Measurements from ENCODE around the gene P4HA2.
A peak's percentile ranks its signal among the peaks of the same experiment; 100 is the strongest.

The P4HA2 gene

DNA sequence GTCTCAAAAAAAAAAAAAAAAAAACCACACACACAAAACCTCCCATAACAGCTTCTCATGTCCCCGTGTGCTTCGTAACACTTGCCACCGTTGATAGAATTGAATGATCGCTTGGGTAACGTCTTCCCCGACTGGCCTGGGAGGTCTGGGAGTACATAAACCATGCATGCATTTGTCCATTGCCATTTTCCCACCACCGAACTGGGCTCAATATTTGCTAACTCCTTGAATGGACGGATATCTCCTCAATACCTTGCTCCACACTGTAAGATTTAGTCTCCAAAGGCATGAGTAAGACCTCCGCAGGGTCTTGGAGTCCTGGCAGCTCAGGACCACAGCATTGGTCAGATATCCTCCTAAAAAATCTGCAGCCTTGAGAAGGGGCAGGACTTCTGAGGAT is 3.2 kb upstream of the P4HA2 start:
- TF ChIP-seq ZFX (IDR thresholded peaks at IDR 0.05): no peak
- TF ChIP-seq, protein P1, sequence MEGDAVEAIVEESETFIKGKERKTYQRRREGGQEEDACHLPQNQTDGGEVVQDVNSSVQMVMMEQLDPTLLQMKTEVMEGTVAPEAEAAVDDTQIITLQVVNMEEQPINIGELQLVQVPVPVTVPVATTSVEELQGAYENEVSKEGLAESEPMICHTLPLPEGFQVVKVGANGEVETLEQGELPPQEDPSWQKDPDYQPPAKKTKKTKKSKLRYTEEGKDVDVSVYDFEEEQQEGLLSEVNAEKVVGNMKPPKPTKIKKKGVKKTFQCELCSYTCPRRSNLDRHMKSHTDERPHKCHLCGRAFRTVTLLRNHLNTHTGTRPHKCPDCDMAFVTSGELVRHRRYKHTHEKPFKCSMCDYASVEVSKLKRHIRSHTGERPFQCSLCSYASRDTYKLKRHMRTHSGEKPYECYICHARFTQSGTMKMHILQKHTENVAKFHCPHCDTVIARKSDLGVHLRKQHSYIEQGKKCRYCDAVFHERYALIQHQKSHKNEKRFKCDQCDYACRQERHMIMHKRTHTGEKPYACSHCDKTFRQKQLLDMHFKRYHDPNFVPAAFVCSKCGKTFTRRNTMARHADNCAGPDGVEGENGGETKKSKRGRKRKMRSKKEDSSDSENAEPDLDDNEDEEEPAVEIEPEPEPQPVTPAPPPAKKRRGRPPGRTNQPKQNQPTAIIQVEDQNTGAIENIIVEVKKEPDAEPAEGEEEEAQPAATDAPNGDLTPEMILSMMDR (conservative IDR thresholded peaks at IDR 0.05): no peak
- H3K27ac ChIP-seq: no peak overlapping the region

DNA sequence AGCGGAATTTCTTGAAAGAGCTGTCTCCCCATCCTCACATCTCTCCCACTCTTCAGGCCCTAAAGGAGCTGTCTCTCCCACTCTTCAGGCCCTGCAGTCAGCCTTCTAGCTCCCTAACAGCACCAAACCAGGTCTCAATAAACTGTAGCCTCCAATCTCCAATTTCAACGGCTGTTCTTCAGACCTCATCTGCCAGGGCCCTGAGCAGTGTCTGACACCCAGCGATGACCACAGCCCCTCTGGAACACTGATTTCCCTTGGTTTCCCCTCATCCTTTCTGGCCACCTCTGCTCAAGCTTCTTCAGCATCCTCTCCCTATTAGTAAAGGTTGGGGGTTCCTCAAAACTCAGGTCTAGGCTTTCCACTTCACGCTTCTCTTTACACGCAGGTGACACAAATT is 1.6 kb upstream of the P4HA2 start:
- TF ChIP-seq ZFX (IDR thresholded peaks at IDR 0.05): no peak
- TF ChIP-seq, protein P1 (conservative IDR thresholded peaks at IDR 0.05): no peak
- H3K27ac ChIP-seq: no peak overlapping the region

GRCh38 chr5:132228241-132229035 is 785 bp upstream of the P4HA2 start:
- peak overlapping the region; percentile 75 for H3K27ac ChIP-seq
- TF ChIP-seq, protein P1 (conservative IDR thresholded peaks at IDR 0.05): no peak
- no peak for TF ChIP-seq ZFX (IDR thresholded peaks at IDR 0.05)

GRCh38 chr5:132227235-132227484 is 493 bp downstream of the P4HA2 start:
- H3K27ac ChIP-seq: peak overlapping the region; percentile 75
- TF ChIP-seq, protein P1 (conservative IDR thresholded peaks at IDR 0.05): no peak
- TF ChIP-seq ZFX (IDR thresholded peaks at IDR 0.05): no peak

DNA sequence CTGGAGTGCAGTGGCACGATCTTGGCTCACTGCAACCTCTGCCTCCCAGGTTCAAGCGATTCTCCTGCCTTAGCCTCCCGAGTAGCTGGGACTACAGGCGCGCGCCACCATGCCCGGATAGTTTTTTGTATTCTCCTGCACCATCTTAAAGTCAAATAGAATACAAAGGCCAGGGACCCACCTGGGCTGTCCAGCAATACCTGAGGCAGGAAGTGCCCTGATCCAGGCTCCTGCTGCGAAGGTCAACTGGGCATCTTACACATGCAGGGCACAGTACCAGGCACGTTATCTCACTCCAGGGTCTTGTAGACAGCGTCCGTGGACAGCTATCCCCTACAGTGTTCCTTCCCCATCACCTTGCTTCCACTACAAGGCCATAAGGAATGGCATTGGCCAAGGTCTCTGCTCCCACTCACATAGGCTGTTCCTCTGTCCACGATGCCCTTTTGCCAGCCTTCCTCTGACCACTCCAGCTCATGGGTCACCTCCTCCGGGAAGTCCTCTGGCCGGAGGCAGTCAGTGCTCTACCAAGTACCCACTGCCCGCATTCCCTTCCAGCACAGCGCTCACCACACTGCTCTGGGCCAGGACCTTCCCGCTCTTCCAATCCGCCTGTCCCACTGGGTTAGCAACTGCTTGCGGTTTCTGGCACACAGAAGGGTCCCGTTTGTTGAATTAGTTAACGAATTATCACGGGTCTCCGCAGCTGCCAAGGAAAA is 978 bp downstream of the P4HA2 start:
- TF ChIP-seq ZFX (IDR thresholded peaks at IDR 0.05): no peak
- TF ChIP-seq, protein P1 (conservative IDR thresholded peaks at IDR 0.05): no peak
- H3K27ac ChIP-seq: peak overlapping the region; percentile 75

- no peak overlapping the region for H3K27ac ChIP-seq
- no peak for TF ChIP-seq ZFX (IDR thresholded peaks at IDR 0.05)
Observed at GRCh38 chr5:132225165-132226032, 2.3 kb downstream of the P4HA2 start.

DNA sequence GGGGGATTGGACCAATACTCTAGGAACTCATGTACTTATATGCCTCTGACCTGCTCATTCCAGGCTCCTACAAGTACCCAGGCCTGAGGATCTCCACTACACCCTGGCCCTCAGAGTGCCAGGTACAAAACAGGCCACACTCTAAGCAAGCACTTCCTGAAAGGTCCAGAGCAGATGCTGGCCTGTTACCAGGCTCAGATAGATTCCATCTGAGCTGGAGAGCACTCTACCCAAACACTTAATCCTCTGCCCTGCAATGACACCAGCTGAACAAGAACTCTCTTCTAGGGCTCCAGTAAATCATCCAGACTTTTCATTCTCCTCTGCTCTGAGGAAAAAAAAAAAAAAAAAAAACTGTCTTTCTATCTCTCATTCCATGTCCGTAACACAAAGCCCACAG is 2.9 kb downstream of the P4HA2 start:
- H3K27ac ChIP-seq: no peak overlapping the region
- TF ChIP-seq, protein P1 (conservative IDR thresholded peaks at IDR 0.05): no peak
- no peak for TF ChIP-seq ZFX (IDR thresholded peaks at IDR 0.05)

Data from C4-2B (cell line).